Stimulated activated CD8-positive, alpha-beta memory T cell treated with anti-CD3 and anti-CD28 coated beads, Interleukin-7, amount 100 ng/mL, for 24 hours (primary cell): ENCODE measurements around the gene C1QTNF8.

Experiments used
- DNase-seq: peaks from one replicate; pipeline ENCODE4 v3.0.0-alpha.2; 2020; ENCODE audit warnings: low read depth

Gene C1QTNF8

DNA sequence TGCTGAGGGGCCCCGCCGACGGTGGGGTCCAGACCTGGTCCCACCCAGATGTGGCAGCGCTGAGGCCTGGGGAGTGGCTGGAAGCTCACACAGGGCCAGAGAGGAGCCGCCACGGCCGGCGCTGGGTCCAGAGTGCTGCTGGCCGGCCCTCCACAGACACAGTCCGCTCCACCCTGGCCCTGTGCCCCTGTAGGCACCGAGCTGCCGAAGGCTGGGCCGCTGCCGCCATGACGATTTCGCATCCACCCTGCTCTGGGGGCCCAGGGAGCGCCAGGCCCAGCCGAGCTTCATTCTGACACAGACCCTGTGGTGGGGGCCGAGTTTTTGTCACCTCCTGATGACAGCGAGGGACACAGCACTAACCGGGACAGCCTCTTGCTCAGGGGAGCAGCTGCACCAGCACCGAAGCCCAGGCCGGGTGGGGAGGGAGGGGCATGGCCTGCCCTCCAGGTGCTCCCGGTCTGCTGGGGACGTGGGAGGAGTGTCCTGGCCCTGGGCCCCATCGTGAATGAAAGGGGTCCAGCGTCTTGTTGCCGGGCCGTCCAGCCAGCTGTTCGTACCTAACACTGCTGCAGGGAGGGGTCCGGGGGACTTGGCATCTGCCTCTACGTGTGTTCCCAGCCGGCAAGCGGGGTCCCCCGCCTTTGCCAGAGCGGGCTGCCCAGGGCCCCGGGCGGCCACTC is 50.6 kb downstream of the C1QTNF8 start:
- DNase-seq, result no peak

- DNase-seq, result no peak
Observed at GRCh38 chr16:1044460-1045309, 51.4 kb downstream of the C1QTNF8 start.

DNA sequence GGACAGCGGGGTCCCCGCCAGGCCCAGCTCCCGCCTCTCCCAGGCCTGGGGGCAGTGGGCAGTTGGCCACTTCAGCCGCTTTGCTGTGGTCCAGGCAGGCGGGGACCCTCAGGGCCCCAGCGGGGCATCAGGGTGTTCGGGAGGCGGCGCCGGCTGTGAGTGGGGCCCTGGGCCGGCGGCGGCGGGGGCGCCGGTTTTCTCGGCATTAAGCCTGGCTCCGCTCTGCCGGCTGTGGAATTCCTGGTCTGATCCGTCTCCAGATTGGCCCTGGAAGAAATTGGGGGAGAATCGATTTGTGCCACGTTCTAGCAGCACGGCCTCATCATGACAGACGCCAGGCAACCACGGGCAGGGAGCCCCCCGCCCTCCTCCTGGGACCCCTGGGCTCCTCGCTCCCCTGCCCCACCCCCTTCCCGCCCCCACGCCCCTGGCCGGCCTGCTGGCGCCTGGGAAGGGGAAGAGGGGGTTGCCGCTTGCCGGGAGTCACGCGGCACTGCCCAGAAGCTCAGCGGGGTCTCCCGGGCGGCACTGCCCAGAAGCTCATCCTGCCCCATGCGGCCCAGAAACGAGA is 52.1 kb downstream of the C1QTNF8 start:
- no peak for DNase-seq

DNA sequence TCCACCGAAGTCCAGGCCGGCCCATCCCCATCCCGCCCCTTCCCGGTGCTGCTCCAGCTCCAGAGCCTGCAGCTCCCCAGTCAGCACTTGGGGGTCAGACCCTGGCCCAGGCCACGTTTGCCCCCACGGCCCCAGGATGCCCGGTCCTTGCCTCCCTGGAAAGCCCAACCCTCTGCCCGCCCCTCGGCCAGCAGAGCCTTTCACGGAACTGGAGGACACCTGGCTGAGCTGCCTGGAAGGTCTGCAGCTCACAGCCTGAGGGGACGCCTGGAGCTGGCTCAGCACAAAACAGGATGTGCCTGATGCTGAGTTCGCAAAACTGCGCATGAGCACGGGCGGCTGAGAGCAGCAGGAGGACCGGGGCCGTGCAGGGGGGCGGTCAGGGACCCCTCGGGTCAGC is 53.2 kb downstream of the C1QTNF8 start:
- DNase-seq, result no peak

DNA sequence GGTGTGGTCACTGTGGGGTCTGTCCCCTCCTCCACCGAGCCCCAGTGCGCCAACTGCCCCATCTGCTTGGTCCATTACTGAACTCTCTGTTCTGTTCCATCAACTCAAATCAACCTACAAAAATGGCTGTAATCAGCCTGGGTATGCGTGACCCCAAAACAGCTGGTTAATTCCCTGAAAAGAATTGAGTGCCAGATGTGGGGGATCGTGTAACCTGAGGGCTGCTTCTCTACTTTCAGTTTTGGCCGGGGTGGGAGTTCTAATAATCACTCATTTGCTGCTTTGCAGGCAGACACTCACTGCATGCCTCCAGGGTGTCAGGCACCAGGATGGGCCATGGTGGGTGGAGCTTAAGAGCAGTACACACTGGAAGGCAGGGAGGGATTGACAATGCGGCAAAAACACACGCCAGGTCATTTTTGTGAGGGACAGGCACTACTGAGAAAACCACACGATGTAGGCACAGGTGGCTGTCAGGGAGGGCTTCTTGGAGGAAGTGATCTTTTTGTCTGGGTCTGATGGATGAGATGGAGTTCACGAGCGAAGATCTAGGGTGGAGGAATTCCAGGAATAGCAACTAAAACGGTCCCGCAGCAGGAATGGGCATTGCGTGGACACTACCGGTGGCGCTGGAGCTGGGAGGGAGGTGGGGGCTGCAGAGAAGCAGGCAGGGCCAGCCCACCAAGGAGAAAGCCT is 53.8 kb downstream of the C1QTNF8 start:
- no peak for DNase-seq

- DNase-seq, result no peak
Observed at GRCh38 chr16:1040346-1040745, 55.7 kb downstream of the C1QTNF8 start.

DNA sequence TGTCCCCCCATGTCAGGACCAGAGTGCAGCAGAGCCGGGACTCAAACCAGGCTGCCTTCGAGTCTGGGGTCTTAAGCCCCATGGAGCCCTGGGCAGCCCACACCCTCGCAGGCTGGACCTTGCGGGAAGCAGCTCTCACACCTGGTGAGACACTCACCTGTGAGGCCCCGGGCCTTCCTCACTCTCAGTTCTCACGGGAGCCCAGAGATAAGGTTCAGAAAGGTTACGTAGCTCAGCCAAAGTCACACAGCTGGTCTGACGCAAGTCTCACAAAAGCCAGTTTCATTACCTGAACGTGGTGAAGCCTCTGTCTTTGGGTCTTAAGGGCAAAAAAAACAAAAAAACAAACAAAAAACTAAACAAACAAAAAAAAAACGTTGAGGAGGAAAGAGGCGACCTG is 56.3 kb downstream of the C1QTNF8 start:
- DNase-seq, result no peak

- no peak for DNase-seq
Observed at GRCh38 chr16:1038932-1039331, 57.1 kb downstream of the C1QTNF8 start.
